Measurements from ENCODE around the gene GLIPR2. TPM values are rescaled to one million over a fixed set of nuclear protein-coding genes. Genes with fewer than 3 reads are reported as not detected.

The GLIPR2 gene
- total RNA-seq, 4 donors from 2014 or later, result 13.6 to 71.1 (median 42.2) TPM

- TF ChIP-seq, protein P1, sequence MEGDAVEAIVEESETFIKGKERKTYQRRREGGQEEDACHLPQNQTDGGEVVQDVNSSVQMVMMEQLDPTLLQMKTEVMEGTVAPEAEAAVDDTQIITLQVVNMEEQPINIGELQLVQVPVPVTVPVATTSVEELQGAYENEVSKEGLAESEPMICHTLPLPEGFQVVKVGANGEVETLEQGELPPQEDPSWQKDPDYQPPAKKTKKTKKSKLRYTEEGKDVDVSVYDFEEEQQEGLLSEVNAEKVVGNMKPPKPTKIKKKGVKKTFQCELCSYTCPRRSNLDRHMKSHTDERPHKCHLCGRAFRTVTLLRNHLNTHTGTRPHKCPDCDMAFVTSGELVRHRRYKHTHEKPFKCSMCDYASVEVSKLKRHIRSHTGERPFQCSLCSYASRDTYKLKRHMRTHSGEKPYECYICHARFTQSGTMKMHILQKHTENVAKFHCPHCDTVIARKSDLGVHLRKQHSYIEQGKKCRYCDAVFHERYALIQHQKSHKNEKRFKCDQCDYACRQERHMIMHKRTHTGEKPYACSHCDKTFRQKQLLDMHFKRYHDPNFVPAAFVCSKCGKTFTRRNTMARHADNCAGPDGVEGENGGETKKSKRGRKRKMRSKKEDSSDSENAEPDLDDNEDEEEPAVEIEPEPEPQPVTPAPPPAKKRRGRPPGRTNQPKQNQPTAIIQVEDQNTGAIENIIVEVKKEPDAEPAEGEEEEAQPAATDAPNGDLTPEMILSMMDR (IDR thresholded peaks at IDR 0.05), result no peak
- DNase-seq (ENCODE audit: low spot score) (no peak), ATAC-seq (ENCODE audit: low FRiP score) (no peak)
Measured at GRCh38 chr9:36163786-36164170, 27.2 kb downstream of the GLIPR2 start.

DNA sequence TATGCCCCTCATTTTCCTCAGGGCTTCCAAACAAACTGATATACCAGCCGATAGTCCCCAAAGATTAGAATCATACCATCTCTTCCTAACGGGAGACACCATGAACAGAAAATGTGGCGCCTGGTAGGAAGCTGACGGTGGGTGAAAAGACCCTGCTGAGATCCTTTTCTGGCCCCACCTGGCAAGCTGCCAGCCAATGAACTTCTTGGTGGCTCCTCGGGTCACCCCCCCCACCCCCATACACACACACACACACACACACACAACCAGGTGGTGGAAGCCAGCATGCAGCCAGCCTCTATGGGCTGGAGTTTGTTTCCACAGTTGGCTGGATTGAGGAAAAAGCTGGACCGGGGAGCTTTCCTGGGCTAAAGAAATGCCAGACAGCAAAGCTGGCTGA lies 27.8 kb downstream of the GLIPR2 start:
- TF ChIP-seq, protein P1 (IDR thresholded peaks at IDR 0.05), result no peak
- DNase-seq (ENCODE audit: low spot score), result no peak
- ATAC-seq (ENCODE audit: low FRiP score), result no peak

DNA sequence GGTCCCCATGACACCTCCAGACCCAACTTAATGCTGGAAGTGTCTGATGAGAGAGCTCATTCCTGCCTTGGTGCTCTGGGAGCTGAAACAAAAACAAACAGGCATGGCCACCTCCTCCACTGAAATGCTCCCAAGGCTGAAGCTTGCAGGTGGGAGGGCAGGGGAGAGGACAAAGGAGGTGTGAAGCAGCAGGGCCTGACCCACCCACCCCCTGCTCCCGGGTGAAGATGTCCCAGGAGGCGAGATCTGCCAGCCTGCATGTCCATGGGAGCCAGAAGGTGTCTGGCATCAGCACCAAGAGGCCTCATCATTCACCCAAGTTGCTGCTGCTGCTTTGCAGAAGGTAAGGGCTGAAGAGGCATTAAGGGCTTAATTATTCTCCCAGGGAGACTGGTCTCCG lies 28.5 kb downstream of the GLIPR2 start:
- ATAC-seq (ENCODE audit: low FRiP score) (no peak), DNase-seq (ENCODE audit: low spot score) (no peak)
- TF ChIP-seq, protein P1 (IDR thresholded peaks at IDR 0.05), result no peak

- DNase-seq (ENCODE audit: low spot score) (no peak), ATAC-seq (ENCODE audit: low FRiP score) (peak; percentile 21)
- TF ChIP-seq, protein P1 (IDR thresholded peaks at IDR 0.05), result no peak
Measured at GRCh38 chr9:36165826-36166167, 29.3 kb downstream of the GLIPR2 start.

GRCh38 chr9:36166168-36166927 lies 29.8 kb downstream of the GLIPR2 start:
- peak; percentile 69 for DNase-seq (ENCODE audit: low spot score)
- ATAC-seq (ENCODE audit: low FRiP score), result peak; percentile 95
- TF ChIP-seq, protein P1 (IDR thresholded peaks at IDR 0.05), result peak in 2 of 3 donors; percentile 67 to 81

DNA sequence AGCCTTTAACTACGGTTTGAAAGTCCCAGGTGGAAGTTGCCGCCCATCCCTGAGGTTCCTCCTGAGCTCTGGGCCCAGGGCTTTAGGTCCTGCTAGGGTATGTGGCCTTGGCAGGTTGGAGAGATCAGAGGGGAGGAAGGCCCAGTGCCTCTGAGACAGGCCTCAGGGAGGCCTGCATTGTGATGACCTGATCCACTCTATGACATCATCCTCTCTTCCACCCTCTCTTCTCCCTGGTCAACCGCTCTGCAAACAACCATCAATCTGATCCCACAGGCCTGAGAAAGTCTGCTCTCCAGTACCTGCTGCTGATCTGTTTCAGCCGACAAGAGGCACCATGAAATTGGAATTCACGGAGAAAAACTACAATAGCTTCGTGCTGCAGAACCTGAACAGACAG lies 32.6 kb downstream of the GLIPR2 start, which contains the start of gene CCIN:
TSS of gene CCIN (plus strand) at position 223 of the 400 bp plus-strand sequence. CDS start at position 338, 115 bp downstream.
- DNase-seq (ENCODE audit: low spot score) (no peak), ATAC-seq (ENCODE audit: low FRiP score) (no peak)
- TF ChIP-seq, protein P1 (IDR thresholded peaks at IDR 0.05), result no peak

DNA sequence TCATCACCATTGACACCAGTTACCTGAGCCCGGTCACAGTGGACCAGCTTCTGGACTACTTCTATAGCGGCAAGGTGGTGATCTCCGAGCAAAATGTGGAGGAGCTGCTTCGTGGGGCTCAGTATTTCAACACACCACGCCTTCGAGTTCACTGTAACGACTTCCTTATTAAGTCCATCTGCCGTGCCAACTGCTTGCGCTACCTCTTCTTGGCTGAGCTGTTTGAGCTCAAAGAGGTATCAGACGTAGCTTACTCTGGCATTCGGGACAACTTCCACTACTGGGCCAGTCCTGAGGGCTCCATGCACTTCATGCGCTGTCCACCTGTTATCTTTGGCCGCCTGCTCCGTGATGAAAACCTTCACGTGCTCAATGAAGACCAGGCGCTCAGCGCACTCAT lies 33.2 kb downstream of the GLIPR2 start:
- no peak for DNase-seq (ENCODE audit: low spot score)
- ATAC-seq (ENCODE audit: low FRiP score), result no peak
- TF ChIP-seq, protein P1 (IDR thresholded peaks at IDR 0.05), result no peak

All from omental fat pad (tissue), 4 donors.